ENCODE results near the gene EXD3.

The EXD3 gene

DNA sequence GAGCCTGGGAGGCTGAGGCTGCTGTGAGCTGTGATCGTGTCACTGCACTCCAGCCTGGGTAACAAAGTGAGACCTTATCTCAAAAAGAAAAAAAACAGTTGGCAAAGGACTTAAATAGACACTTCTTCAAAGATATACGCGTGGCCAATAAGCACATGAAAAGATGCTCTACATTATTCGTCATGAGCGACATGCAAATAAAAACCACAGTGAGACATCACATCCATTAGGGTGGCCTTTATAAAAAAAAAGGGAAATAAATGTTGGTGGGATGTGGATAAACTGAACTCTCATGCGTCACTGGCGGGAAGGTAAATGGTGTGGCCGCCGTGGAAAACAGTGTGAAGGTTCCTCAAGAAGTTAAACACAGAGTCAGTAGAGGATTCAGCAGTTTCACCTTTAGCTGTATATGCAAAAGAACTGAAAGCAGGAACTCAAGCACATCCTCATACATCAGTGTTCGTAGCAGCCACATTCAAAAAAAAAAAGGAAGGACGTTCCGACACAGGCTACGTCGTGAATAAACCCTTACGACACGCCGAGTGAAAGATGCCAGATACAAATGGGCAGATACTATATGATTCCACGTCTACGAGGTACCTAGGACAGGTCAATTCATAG, 96.4 kb downstream of the EXD3 start:
- no peak overlapping the region for H3K4me3 ChIP-seq (ENCODE audit: low read depth, low read length)
- TF ChIP-seq, protein P1, sequence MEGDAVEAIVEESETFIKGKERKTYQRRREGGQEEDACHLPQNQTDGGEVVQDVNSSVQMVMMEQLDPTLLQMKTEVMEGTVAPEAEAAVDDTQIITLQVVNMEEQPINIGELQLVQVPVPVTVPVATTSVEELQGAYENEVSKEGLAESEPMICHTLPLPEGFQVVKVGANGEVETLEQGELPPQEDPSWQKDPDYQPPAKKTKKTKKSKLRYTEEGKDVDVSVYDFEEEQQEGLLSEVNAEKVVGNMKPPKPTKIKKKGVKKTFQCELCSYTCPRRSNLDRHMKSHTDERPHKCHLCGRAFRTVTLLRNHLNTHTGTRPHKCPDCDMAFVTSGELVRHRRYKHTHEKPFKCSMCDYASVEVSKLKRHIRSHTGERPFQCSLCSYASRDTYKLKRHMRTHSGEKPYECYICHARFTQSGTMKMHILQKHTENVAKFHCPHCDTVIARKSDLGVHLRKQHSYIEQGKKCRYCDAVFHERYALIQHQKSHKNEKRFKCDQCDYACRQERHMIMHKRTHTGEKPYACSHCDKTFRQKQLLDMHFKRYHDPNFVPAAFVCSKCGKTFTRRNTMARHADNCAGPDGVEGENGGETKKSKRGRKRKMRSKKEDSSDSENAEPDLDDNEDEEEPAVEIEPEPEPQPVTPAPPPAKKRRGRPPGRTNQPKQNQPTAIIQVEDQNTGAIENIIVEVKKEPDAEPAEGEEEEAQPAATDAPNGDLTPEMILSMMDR (IDR thresholded peaks at IDR 0.05; ENCODE audit: insufficient read depth, low read depth, low read length, missing control alignments), result no peak
- DNase-seq (ENCODE audit: low read depth), result peak; percentile 63

DNA sequence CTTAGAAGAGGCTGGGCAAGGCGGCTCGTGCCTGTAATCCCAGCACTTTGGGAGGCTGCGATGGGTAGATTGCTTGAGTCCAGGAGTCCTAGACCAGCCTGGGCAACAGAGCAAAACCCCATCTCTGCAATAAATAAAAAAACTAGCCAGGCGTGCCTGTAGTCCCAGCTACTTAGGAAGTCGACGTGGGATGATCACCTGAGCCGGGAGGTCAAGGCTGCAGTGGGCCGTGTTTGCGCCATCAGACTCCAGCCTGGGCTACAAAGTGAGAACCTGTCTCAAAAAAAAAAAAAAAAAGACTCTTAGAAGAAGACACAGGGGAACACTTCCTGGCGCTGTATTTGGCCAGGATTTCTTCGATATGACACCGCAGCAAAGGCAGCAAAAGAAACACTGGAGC, 97.2 kb downstream of the EXD3 start:
- TF ChIP-seq, protein P1 (IDR thresholded peaks at IDR 0.05; ENCODE audit: insufficient read depth, low read depth, low read length, missing control alignments), result no peak
- no peak for DNase-seq (ENCODE audit: low read depth)
- no peak overlapping the region for H3K4me3 ChIP-seq (ENCODE audit: low read depth, low read length)

- TF ChIP-seq, protein P1 (IDR thresholded peaks at IDR 0.05; ENCODE audit: insufficient read depth, low read depth, low read length, missing control alignments), result no peak
- no peak for DNase-seq (ENCODE audit: low read depth)
- H3K4me3 ChIP-seq (ENCODE audit: low read depth, low read length), result no peak overlapping the region
Measured at GRCh38 chr9:137325124-137325523, 97.8 kb downstream of the EXD3 start.

DNA sequence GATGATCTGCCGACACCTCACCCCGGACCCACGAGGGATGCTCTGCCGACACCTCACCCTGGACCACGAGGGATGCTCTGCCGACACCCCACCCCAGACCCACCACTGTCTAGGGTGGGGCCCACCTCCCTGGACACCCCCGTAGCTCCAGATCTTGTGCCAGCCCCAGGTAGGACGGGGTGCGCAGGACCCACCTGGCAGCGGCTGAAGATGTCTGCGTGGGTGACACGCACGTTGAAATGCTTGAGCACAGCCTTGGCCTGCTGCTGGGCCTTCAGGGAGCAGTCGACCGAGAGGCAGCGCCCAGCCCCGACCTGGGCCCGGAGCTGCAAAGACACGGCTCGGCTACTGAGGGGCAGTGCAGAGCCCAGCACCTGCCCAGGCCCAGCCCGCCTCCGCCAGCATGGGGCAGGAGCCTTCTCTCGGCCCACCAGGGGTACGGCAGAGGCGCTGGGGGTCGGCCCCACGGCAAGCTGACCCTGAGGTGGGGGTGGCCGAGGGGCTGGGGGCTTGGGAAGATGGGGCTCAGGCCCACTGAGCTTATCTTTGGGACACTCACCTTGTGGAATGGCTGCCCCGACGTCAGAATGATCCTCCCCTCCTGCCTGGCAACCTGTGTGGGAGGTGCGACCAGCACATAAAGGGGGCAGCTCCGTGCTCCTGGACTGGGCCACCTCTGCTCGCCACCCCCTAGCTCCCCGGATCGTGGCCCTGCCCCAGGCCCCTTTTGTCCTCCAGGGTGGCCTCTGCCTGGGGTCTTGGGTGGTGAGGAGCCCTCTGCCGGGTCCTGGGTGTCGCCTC, 99.2 kb downstream of the EXD3 start:
- no peak overlapping the region for H3K4me3 ChIP-seq (ENCODE audit: low read depth, low read length)
- DNase-seq (ENCODE audit: low read depth), result no peak
- TF ChIP-seq, protein P1 (IDR thresholded peaks at IDR 0.05; ENCODE audit: insufficient read depth, low read depth, low read length, missing control alignments), result no peak

DNA sequence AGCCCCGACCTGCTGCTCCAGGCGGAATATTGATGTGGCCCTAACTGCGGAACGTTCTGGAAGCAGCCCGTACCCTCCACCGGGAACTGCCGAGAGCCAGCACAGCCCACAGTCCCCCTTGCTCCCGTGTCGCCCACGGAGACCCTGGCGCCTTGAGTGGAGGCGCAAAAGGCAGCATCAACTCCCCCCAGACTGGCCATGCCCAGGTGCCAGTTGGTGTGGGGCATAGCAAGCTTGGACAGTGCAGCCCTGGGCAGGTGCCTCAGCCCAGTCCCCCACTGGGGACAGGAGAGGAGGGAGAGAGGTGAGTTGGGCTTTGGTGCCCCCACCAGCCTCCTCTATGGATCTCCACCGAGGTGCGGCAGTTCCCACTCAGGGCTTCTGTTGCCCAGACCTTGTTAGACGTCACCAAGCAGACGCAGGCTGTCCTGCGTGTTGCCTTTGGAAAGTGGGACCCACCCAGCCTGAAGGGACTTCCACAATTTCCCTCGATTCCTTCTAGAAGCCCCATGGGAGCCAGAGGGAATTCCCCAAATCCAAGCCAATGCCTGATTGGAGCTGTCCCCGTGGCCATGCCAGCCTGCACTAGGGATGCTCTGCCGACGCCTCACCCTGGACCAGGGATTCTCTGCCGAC, 101.1 kb downstream of the EXD3 start:
- no peak overlapping the region for H3K4me3 ChIP-seq (ENCODE audit: low read depth, low read length)
- no peak for DNase-seq (ENCODE audit: low read depth)
- TF ChIP-seq, protein P1 (IDR thresholded peaks at IDR 0.05; ENCODE audit: insufficient read depth, low read depth, low read length, missing control alignments), result no peak

DNA sequence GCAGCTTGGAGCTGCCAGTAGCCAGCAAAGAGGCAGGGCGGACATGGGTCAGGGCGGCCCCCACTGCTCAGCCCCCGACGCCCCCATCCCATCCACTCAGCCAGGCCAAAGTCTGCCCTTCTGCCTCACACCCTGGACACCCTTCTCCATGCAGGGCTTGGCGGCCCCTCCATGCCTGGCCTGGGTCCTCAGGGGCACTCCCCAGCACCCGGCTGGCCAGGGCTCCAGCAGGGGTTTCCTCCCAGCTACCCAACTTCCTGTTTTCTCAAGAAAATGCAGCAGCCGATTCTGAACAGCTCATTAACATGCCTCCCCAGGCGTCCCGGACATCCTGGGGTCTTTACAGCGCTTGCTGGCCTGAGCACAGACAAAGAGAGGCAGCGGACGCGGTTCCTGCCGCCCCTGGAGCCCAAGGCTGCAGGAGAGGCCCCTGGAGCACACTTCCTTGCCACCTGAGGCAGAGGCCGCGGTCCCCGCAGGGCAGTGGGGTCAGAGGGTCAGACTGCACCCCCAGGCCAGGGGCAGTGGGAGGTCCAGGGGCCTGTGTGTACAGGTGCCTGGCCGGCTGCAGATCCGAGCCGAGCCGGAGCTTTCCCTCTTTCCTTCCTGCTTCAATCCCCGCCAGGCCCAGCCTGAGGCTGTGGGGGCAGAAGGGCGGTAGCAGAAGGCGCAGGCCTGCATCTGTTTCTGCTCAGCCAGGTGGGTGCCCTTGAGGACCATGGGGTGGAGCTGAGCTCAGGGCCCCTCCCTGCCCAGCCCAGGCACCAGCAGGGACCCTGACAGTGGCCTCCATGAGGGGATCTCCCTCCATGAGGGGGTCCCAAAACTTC, 102.2 kb downstream of the EXD3 start:
- H3K4me3 ChIP-seq (ENCODE audit: low read depth, low read length), result no peak overlapping the region
- DNase-seq (ENCODE audit: low read depth), result peak; percentile 52
- TF ChIP-seq, protein P1 (IDR thresholded peaks at IDR 0.05; ENCODE audit: insufficient read depth, low read depth, low read length, missing control alignments), result no peak

Measured in GM12865 (cell line).